Transverse colon (tissue), 4 donors: ENCODE results near the gene TSPOAP1.

Source experiments
- CTCF ChIP-seq, 5 experiments: fragments of 200-600 bp in 3 of 5; fragments of 450-650 bp in 2 of 5; sonication (generic) in 3 of 5; IDR thresholded peaks; 1 replicate in 2 of 5; 2 replicates in 3 of 5; pipeline ENCODE4 v1.5.1; 2016 to 2017; ENCODE audit warnings: antibody characterized with exemption in 5 of 5, inconsistent platforms in 3 of 5, mild to moderate bottlenecking in 2 of 5, moderate library complexity in 1 of 5
- POLR2A ChIP-seq: fragments of 450-650 bp; IDR thresholded peaks from one replicate; pipeline ENCODE4 v1.6.1; 2016; ENCODE audit warnings: antibody characterized with exemption, mild to moderate bottlenecking, moderate library complexity
- POLR2AphosphoS5 ChIP-seq, 3 donors: sonication (generic); formaldehyde crosslinking; IDR thresholded peaks; one replicate each; pipeline ENCODE4 v1.6.1; 2016; ENCODE audit warnings: antibody characterized with exemption in 3 of 3

GRCh38 chr17:58377661-58378060 is 49.1 kb upstream of the TSPOAP1 start:
- TF ChIP-seq CTCF (IDR thresholded peaks at IDR 0.05) (no peak), POLR2A (no peak), POLR2AphosphoS5 (IDR thresholded peaks at IDR 0.05) (peak in 1 of 3 donors; percentile 1)
